SK-N-SH treated with all-trans-retinoic acid at 6 μM for 48 hours (cell line): ENCODE measurements around the gene KMO.

Experiments
- ATAC-seq: fragments of 200-7000 bp; cut with Tn5 transposase; 3 replicates; pipeline ENCODE4 v1.9.1; 2020; ENCODE audit warnings: mild to moderate bottlenecking, moderate library complexity
- ARNTL ChIP-seq: fragments of 450-650 bp; formaldehyde crosslinking; IDR thresholded peaks from 2 replicates; pipeline ENCODE4 v1.5.0; 2020; ENCODE audit warnings: low read depth, mild to moderate bottlenecking, moderate library complexity, borderline replicate concordance
- BACH2 ChIP-seq: fragments of 250-450 bp; sonication (Bioruptor Pico); IDR thresholded peaks from 2 replicates; pipeline ENCODE4 v1.9.0; 2021; ENCODE audit warnings: mild to moderate bottlenecking, borderline replicate concordance
- CREB5 ChIP-seq: fragments of 250-450 bp; sonication (Bioruptor Pico); IDR thresholded peaks from 2 replicates; pipeline ENCODE4 v1.5.1; 2020; ENCODE audit warnings: low read depth, mild to moderate bottlenecking, moderate library complexity
- CSDC2 ChIP-seq: fragments of 250-450 bp; sonication (Bioruptor Pico); IDR thresholded peaks from 2 replicates; pipeline ENCODE4 v1.5.0; 2020; ENCODE audit warnings: mild to moderate bottlenecking, moderate library complexity
- CSRNP3 ChIP-seq: fragments of 250-450 bp; sonication (Bioruptor Pico); IDR thresholded peaks from 2 replicates; pipeline ENCODE4 v1.5.1; 2021; ENCODE audit warnings: mild to moderate bottlenecking, moderate library complexity
- ESRRG ChIP-seq: fragments of 250-450 bp; sonication (Bioruptor Pico); IDR thresholded peaks from 2 replicates; pipeline ENCODE4 v1.6.1; 2021; ENCODE audit warnings: mild to moderate bottlenecking
- ISL1 ChIP-seq: fragments of 250-450 bp; sonication (Bioruptor Pico); IDR thresholded peaks from 2 replicates; pipeline ENCODE4 v2.1.2; 2022; ENCODE audit warnings: mild to moderate bottlenecking, moderate library complexity
- OSR1 ChIP-seq: fragments of 250-450 bp; sonication (Bioruptor Pico); IDR thresholded peaks from 2 replicates; pipeline ENCODE4 v1.8.0; 2022; ENCODE audit warnings: moderate library complexity, mild to moderate bottlenecking, inconsistent platforms
- PATZ1 ChIP-seq: fragments of 250-450 bp; sonication (Bioruptor Pico); IDR thresholded peaks from 2 replicates; pipeline ENCODE4 v1.8.0; 2020; ENCODE audit warnings: mild to moderate bottlenecking, moderate library complexity, borderline replicate concordance
- POU6F1 ChIP-seq: fragments of 250-450 bp; sonication (Bioruptor Pico); IDR thresholded peaks from 2 replicates; pipeline ENCODE4 v1.8.0; 2021; ENCODE audit warnings: low read depth, mild to moderate bottlenecking, moderate library complexity, borderline replicate concordance
- PPARA ChIP-seq: fragments of 250-450 bp; sonication (Bioruptor Pico); IDR thresholded peaks from 2 replicates; pipeline ENCODE4 v1.5.0; 2020; ENCODE audit warnings: mild to moderate bottlenecking, borderline replicate concordance
- RARB ChIP-seq: fragments of 250-450 bp; sonication (Bioruptor Pico); IDR thresholded peaks from 2 replicates; pipeline ENCODE4 v1.8.0; 2021; ENCODE audit warnings: mild to moderate bottlenecking, moderate library complexity
- SNAI2 ChIP-seq: fragments of 250-450 bp; sonication (Bioruptor Pico); IDR thresholded peaks from 2 replicates; pipeline ENCODE4 v1.5.0; 2020; ENCODE audit warnings: mild to moderate bottlenecking, moderate library complexity
- TCF4 ChIP-seq: fragments of 250-450 bp; sonication (Bioruptor Pico); IDR thresholded peaks from 2 replicates; pipeline ENCODE4 v1.8.0; 2021; ENCODE audit warnings: mild to moderate bottlenecking, moderate library complexity, borderline replicate concordance
- TOX ChIP-seq: fragments of 250-450 bp; sonication (Bioruptor Pico); IDR thresholded peaks from 2 replicates; pipeline ENCODE4 v1.8.0; 2021; ENCODE audit warnings: mild to moderate bottlenecking, moderate library complexity, borderline replicate concordance
- TSHZ2 ChIP-seq: fragments of 250-450 bp; sonication (Bioruptor Pico); IDR thresholded peaks from 2 replicates; pipeline ENCODE4 v1.5.0; 2020; ENCODE audit warnings: mild to moderate bottlenecking, moderate library complexity
- ZC3H10 ChIP-seq: fragments of 250-450 bp; sonication (Bioruptor Pico); IDR thresholded peaks from 2 replicates; pipeline ENCODE4 v1.5.1; 2021; ENCODE audit warnings: mild to moderate bottlenecking, moderate library complexity
- ZFP3 ChIP-seq: fragments of 250-450 bp; sonication (Bioruptor Pico); IDR thresholded peaks from 2 replicates; pipeline ENCODE4 v1.5.0; 2020; ENCODE audit warnings: mild to moderate bottlenecking, moderate library complexity
- ZNF565 ChIP-seq: fragments of 450-650 bp; formaldehyde crosslinking; conservative IDR thresholded peaks from 2 replicates; pipeline ENCODE4 v1.5.0; 2020; ENCODE audit warnings: low read depth, mild to moderate bottlenecking, moderate library complexity
- ZNF8 ChIP-seq: fragments of 450-650 bp; formaldehyde crosslinking; IDR thresholded peaks from 2 replicates; pipeline ENCODE4 v1.5.0; 2020; ENCODE audit warnings: mild to moderate bottlenecking, moderate library complexity

KMO gene

GRCh38 chr1:241536304-241536703 is 4.1 kb downstream of the KMO start:
- no peak for TF ChIP-seq ARNTL (CRISPR knock-in tag)
- ATAC-seq: no peak

GRCh38 chr1:241536969-241537368 is 4.8 kb downstream of the KMO start:
- no peak for TF ChIP-seq TOX
- no peak for TF ChIP-seq CSRNP3 (CRISPR knock-in tag)
- TF ChIP-seq ISL1 (CRISPR knock-in tag): no peak
- TF ChIP-seq ARNTL (CRISPR knock-in tag): no peak
- no peak for TF ChIP-seq OSR1 (CRISPR knock-in tag)
- TF ChIP-seq SNAI2 (CRISPR knock-in tag): no peak
- no peak for TF ChIP-seq CREB5 (CRISPR knock-in tag)
- no peak for TF ChIP-seq TSHZ2 (CRISPR knock-in tag)
- no peak for TF ChIP-seq ZNF8
- no peak for TF ChIP-seq ESRRG
- TF ChIP-seq ZFP3 (CRISPR knock-in tag): no peak
- no peak for TF ChIP-seq POU6F1
- no peak for TF ChIP-seq PPARA
- TF ChIP-seq ZC3H10 (CRISPR knock-in tag): no peak
- TF ChIP-seq CSDC2 (CRISPR knock-in tag): no peak
- no peak for TF ChIP-seq PATZ1 (CRISPR knock-in tag)
- TF ChIP-seq TCF4 (CRISPR knock-in tag): no peak
- no peak for TF ChIP-seq ZNF565
- TF ChIP-seq, all 23 proteins: peak for 0
- ATAC-seq: no peak

GRCh38 chr1:241542199-241542907 is 10.2 kb downstream of the KMO start:
- ATAC-seq: no peak
- TF ChIP-seq OSR1 (CRISPR knock-in tag) (no peak), TOX (no peak), RARB (CRISPR knock-in tag) (no peak), CSRNP3 (CRISPR knock-in tag) (no peak), POU6F1 (no peak), BACH2 (no peak), ARNTL (CRISPR knock-in tag) (no peak), CSDC2 (CRISPR knock-in tag) (no peak), SNAI2 (CRISPR knock-in tag) (no peak), ZNF8 (no peak), ISL1 (CRISPR knock-in tag) (no peak), PPARA (no peak), ZNF565 (no peak), ZFP3 (CRISPR knock-in tag) (no peak), CREB5 (CRISPR knock-in tag) (no peak)
